ENCODE results near the gene BCAS1.

The BCAS1 gene

DNA sequence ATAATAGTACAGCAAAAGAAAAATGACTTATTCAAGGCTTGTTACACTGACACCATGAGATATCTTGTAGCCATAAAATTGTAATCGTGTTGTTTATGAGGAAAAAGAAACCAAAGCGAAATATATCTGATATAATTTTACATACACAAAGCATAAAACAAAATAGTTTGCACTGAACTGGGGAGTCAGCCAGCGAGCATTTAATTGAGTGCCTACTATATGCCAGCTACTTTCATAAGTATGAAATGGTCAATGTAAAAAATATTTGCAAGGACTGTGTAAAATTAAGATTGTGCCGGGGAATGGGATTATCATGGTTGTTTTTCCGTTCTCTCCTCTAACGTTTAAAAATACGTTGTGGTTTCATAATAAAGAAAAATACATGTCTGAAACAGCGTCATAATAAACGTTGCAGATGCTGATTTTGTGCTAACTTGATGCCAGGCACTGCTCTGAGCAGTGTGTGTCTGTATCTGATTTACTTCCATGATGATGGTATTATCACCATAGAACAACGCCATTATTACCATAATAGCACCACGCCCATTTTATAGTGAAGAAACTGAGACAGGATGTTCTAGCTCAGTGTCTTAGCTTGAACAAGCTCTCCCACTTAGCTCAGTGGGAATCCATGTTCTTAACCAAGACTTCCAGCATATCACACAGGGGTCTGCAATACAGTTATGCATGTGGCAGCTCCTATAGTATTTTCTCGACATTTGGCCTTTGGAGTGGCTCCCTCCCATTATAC lies 144.6 kb downstream of the BCAS1 start:
- peaks cover 2% of the 10 kb centered on the region for H3K4me1 ChIP-seq
- H3K9me3 ChIP-seq (ENCODE audit: control insufficient read depth, low read length) = no peaks in the 10 kb centered on the region
- no peaks in the 10 kb centered on the region for H3K36me3 ChIP-seq (ENCODE audit: control insufficient read depth, insufficient read depth, low read length)
- TF ChIP-seq, protein P1, sequence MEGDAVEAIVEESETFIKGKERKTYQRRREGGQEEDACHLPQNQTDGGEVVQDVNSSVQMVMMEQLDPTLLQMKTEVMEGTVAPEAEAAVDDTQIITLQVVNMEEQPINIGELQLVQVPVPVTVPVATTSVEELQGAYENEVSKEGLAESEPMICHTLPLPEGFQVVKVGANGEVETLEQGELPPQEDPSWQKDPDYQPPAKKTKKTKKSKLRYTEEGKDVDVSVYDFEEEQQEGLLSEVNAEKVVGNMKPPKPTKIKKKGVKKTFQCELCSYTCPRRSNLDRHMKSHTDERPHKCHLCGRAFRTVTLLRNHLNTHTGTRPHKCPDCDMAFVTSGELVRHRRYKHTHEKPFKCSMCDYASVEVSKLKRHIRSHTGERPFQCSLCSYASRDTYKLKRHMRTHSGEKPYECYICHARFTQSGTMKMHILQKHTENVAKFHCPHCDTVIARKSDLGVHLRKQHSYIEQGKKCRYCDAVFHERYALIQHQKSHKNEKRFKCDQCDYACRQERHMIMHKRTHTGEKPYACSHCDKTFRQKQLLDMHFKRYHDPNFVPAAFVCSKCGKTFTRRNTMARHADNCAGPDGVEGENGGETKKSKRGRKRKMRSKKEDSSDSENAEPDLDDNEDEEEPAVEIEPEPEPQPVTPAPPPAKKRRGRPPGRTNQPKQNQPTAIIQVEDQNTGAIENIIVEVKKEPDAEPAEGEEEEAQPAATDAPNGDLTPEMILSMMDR (IDR thresholded peaks at IDR 0.05) = no peak
- H2AFZ ChIP-seq = no peak overlapping the region
- H3K4me3 ChIP-seq (ENCODE audit: low read depth, low read length) = no peak overlapping the region
- H3K27ac ChIP-seq = no peak overlapping the region
- H3K4me2 ChIP-seq (ENCODE audit: low read length) = no peak overlapping the region
- no peaks in the 10 kb centered on the region for H3K27me3 ChIP-seq (ENCODE audit: control insufficient read depth, insufficient read depth, low read length)
- no peak overlapping the region for H3K9ac ChIP-seq
- H3K79me2 ChIP-seq = no peaks in the 10 kb centered on the region

DNA sequence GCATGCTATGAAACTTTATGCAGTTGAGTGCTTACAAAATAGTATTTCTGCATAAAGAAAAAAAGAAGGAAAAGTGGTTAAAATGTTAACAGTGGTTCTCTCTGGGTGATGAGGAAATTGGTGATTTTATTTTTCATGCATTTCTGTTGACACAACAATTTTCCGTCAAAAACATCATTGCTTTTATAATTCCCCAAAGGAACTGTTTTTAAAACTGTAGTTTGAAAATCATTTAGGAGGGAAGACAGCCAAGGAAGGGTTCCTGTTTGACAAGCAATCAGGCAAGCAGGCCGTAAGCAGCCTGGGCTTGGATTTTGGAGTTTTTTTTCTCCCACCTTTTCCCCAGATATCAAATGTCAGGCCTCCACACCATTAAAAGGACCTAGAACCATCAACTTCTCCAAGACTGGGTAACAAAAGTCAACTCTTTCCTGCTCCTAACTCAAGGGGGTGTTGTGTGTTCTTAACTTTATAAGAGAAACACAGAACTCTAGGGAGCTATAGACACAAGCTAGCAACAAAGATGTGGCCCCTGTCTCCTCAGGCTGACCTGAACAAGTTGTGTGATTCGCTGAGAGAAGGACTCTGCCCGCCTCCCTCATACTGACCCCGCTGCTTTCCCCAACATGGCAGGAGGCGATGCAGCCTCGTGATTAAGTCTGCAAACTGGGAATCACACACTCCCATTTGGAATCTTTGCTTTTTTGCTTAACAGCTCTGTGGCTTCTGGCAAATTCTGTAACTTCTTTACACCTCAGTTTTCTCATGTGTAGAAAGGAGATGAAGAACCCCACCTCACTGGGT lies 146.6 kb downstream of the BCAS1 start:
- Histone ChIP-seq H3K4me2 (ENCODE audit: low read length) (no peak overlapping the region), H3K4me1 (peaks cover 2% of the 10 kb centered on the region), H3K4me3 (ENCODE audit: low read depth, low read length) (no peak overlapping the region), H3K36me3 (ENCODE audit: control insufficient read depth, insufficient read depth, low read length) (no peaks in the 10 kb centered on the region), H3K9ac (no peak overlapping the region), H3K9me3 (ENCODE audit: control insufficient read depth, low read length) (no peaks in the 10 kb centered on the region), H3K79me2 (no peaks in the 10 kb centered on the region), H3K27ac (no peak overlapping the region), H3K27me3 (ENCODE audit: control insufficient read depth, insufficient read depth, low read length) (no peaks in the 10 kb centered on the region), H2AFZ (no peak overlapping the region)
- TF ChIP-seq, protein P1 (IDR thresholded peaks at IDR 0.05) = no peak

DNA sequence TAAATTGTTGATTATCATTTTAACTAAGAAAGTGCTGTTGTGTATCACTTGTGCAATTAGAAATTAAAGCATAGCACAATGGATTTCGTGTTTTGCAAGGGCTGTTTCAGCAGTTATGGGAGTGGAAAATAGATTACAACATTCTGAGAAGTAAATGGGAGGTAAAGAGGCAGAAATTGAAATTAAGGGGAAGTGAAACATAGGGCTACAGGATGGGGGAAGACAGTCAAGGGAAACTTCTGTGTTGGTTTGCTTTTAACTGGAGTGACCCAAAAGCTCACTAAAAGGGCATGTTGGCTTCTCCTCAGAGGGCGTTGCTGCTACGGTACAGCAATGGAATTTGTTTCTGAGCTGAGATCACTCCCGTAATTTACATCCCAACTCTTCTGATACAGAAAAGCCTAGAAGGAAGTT lies 147.5 kb downstream of the BCAS1 start:
- no peak overlapping the region for H3K27ac ChIP-seq
- no peaks in the 10 kb centered on the region for H3K27me3 ChIP-seq (ENCODE audit: control insufficient read depth, insufficient read depth, low read length)
- peaks cover 2% of the 10 kb centered on the region for H3K4me1 ChIP-seq
- H3K36me3 ChIP-seq (ENCODE audit: control insufficient read depth, insufficient read depth, low read length) = no peaks in the 10 kb centered on the region
- TF ChIP-seq, protein P1 (IDR thresholded peaks at IDR 0.05) = no peak
- H2AFZ ChIP-seq = peak overlapping the region; percentile 66
- H3K4me3 ChIP-seq (ENCODE audit: low read depth, low read length) = no peak overlapping the region
- H3K79me2 ChIP-seq = no peaks in the 10 kb centered on the region
- no peak overlapping the region for H3K4me2 ChIP-seq (ENCODE audit: low read length)
- no peaks in the 10 kb centered on the region for H3K9me3 ChIP-seq (ENCODE audit: control insufficient read depth, low read length)
- no peak overlapping the region for H3K9ac ChIP-seq

DNA sequence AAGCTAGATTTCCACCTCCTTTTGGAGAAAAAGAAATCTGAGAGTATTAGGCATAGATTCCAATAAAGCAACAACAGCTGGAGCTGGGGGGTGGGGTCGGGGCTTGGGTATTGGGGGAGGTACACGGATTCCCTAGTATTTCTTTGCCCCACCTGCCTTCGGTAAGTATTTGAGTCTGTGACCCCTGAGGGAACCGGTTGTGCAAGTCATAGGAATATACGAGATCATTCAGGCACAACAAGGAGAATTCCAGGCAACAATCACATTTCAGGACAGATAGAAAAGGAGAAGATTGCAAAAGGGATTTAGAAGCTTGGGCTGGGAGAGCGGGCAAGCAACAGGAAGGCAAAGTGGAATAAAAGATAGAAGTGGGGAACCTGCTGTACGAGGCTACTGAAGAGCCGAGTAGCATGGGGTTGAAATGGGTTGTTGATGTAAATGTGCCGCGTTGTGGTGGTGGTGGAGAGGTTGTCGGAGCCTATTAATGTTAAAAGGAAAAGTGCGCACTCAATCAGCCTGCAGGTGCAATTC lies 148.9 kb downstream of the BCAS1 start:
- H3K27ac ChIP-seq = no peak overlapping the region
- no peak overlapping the region for H3K4me3 ChIP-seq (ENCODE audit: low read depth, low read length)
- TF ChIP-seq, protein P1 (IDR thresholded peaks at IDR 0.05) = no peak
- H3K9me3 ChIP-seq (ENCODE audit: control insufficient read depth, low read length) = no peaks in the 10 kb centered on the region
- no peaks in the 10 kb centered on the region for H3K27me3 ChIP-seq (ENCODE audit: control insufficient read depth, insufficient read depth, low read length)
- H3K4me1 ChIP-seq = peaks cover 13% of the 10 kb centered on the region
- H3K36me3 ChIP-seq (ENCODE audit: control insufficient read depth, insufficient read depth, low read length) = no peaks in the 10 kb centered on the region
- H3K4me2 ChIP-seq (ENCODE audit: low read length) = no peak overlapping the region
- no peaks in the 10 kb centered on the region for H3K79me2 ChIP-seq
- H2AFZ ChIP-seq = peak overlapping the region; percentile 35
- no peak overlapping the region for H3K9ac ChIP-seq

All from parathyroid adenoma (tissue), 2 donors.